Stimulated activated CD4-positive, alpha-beta T cell treated with anti-CD3 and anti-CD28 coated beads, Interleukin-15, amount 100 ng/mL, for 24 hours (primary cell): ENCODE results near the gene SYPL1.

Experiments
- DNase-seq: peaks from one replicate; pipeline ENCODE4 v3.0.0-alpha.2; 2020

The SYPL1 gene

DNA sequence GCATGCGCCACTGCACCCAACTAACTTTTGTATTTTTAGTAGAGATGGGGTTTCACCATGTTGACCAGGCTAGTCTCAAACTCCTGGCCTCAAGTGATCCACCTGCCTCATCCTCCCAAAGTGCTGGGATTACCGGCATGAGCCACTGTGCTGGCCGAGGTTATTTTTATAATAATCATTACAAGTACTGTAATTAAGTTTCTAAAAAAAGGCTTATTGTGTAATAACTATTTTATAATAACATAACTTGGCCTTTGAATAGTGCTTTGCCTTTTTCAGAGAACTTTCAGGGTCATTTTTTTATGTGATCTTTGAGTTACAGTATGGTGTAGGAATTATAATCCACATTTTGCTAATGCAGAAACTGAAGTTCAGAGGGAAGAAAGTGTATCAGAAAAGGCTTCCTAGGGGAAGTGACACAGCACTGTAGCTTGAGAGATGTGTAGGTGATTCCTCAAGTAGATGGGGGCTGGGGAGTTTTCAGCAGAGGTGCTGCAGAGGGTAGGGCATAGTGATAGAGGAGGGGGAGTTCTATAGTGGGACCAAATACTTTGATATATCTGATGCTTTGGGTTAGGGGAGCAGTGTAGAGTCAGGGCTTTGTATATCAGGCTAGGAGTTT lies 9.2 kb upstream of the SYPL1 start:
- DNase-seq: no peak

- no peak for DNase-seq
Measured at GRCh38 chr7:106120500-106120899, 8.4 kb upstream of the SYPL1 start.

DNA sequence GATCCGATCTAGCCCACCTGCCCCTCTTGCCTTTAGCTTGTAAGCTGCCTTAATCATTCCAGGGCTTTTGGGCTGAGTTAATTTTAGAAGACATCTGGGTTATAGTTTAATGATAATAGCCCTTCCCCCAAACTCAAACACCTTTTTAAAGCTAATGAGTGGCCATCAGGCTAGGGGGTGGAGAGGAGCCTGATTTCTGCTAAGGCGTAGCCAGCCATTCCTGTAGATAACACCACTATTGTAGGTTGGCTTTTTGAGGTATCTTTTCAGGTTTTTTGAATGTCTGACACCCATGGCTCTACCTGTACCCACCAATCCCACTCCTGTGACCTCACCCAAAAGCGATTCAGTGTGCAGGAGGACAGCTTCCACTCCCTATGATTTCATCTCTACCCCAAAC lies 7.6 kb upstream of the SYPL1 start:
- no peak for DNase-seq

- no peak for DNase-seq
Measured at GRCh38 chr7:106117786-106118544, 5.9 kb upstream of the SYPL1 start.

GRCh38 chr7:106116161-106116704 lies 4.1 kb upstream of the SYPL1 start:
- no peak for DNase-seq

- peak; percentile 44 for DNase-seq
Measured at GRCh38 chr7:106114716-106115383, 2.7 kb upstream of the SYPL1 start.

- no peak for DNase-seq
Measured at GRCh38 chr7:106112972-106113421, 885 bp upstream of the SYPL1 start.

DNA sequence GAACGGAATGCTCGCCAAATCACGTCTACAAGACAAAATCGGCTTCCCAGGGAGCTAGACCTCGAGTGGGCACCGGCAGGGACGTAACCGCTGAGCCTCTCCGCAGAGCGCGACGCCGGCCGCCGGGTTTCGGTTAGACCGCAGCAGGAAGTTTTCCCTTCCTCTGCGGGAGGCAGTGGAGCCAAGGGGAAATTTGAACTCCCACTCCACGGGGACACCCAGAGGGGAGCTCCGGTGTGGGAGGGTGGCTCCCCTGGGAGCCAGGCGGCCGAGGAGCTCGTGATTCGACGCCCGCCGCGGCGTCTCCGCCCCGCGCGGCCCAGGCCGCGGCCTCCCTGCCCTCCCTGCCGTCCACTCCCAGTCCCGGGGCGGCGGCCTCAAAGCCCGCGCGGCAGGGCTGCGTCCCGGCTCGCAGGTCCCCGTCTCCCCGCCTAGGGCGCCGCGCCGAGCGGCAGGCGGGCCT lies 426 bp downstream of the SYPL1 start:
- DNase-seq: peak; percentile 59

GRCh38 chr7:106110885-106111654 lies 1.0 kb downstream of the SYPL1 start:
- no peak for DNase-seq

GRCh38 chr7:106110238-106110560 lies 1.9 kb downstream of the SYPL1 start:
- no peak for DNase-seq

- DNase-seq: no peak
Measured at GRCh38 chr7:106109521-106110237, 2.4 kb downstream of the SYPL1 start.

- DNase-seq: no peak
Measured at GRCh38 chr7:106108991-106109390, 3.1 kb downstream of the SYPL1 start.

DNA sequence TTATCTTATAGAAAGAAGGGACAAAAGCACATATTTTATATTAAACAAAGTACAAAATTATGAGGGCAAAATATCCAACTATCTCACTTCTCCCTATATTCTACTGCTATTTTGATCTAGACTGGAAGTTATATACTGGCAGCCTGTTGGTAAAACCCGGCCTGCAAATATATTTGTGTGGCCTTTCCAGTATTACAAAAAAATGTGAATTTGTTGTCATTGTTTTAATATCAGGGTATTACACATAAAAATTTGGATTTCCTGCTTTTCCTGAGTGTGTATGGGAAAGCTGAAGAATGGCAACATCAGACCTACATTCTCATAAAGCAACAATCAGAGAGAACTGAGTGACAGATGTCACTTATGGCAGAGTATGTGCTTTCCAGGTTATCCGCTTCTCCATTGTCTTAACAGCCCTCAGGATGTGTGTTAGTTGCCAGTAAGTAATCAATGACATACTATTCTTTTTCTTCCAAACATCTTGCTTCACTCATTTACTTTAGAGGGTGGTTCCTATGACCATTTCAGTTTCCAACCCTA lies 7.3 kb downstream of the SYPL1 start:
- DNase-seq: no peak

GRCh38 chr7:106102387-106102966 lies 9.6 kb downstream of the SYPL1 start:
- DNase-seq: no peak

GRCh38 chr7:106101726-106102125 lies 10.4 kb downstream of the SYPL1 start:
- DNase-seq: no peak

DNA sequence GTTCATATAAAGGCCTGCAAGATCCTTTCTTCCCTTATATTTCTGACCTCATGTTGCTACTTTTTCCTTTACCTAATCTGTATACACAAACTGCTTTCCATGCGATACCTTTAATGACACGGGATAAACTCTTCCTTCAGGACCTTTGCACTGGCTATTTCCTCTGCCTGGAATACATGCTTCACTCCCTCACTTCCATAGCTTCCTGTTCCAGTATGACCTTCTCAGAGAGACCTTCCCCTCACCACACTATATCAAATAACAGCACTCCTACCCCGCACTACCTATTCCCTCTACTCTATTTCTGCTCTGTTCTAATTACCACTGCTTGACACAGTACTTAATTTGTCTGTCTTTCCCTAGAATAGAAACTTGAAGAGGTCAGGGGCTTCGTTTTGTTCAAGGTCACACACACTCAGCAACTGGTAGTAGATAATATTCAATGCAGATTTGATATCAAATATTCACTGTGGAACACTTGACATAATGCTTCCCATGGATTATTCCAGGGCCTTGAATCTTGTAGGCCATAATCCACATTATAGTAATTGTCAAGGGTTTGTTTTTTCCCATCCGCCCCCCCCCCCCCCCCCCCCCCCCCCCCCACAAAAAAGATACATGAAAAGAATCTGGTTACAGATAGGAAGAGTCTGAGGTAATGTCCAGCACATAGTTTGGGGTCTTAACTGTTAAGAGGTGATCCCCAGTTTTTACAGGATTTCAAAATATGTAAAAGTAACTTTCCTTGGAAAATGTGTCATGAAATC lies 11.1 kb downstream of the SYPL1 start:
- DNase-seq: no peak

- DNase-seq: no peak
Measured at GRCh38 chr7:106099539-106099938, 12.6 kb downstream of the SYPL1 start.

DNA sequence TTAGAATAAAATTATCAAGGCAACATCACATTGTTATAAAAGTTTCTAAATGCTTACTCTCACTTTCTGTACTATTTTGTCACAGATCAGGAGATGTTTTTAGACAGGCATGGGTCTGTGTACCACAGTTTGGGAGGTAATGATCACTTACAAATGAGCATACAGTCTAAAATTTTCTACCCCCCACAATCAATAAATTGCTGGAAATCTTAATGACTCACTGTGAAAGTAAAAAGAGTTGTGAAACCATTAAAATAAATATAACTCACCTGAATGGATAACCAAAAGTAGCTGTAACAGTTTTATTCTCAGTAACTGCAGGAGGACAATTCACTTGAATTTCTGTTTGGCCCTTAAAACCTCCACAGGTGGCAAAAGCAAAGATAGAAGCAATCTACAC lies 13.2 kb downstream of the SYPL1 start:
- no peak for DNase-seq

DNA sequence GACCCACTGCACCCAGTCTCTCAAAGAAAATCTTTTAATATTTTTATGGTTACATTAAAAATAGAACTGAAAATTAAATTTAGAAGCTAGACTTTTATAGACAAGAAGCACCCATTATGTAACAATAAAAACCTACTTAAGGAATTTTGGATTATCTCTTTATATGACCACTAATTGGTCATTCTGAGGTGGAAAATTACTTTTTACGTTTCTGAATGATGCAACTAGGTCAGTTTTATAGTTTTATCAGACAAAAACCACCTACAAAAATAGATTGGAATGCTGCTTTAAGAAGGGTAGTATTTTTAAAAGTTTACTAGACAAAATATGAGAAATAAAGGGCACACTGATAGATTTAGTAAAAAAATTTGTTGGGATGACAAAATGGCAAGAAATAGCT lies 16.5 kb downstream of the SYPL1 start:
- no peak for DNase-seq

GRCh38 chr7:106094780-106095179 lies 17.3 kb downstream of the SYPL1 start:
- no peak for DNase-seq

DNA sequence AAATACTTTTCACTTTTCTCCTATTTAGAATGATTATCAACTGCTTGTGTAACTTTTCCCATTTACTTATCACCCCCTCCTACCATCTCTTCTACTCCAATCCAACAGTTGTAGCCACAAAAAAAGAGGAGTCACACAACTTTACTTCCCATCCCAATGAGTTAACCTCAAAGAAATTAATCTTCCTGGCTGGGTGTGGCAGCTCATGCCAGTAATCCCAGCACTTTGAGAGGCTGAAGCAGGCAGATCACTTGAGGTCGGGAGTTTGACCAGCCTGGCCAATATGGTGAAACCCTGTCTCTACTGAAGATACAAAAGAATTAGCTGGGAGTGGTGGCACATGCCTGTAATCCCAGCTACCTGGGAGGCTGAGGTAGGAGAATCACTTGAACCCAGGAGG lies 19.9 kb downstream of the SYPL1 start:
- DNase-seq: no peak
